ENCODE measurements around the gene HOXC6. TPM values are rescaled to one million over a fixed set of nuclear protein-coding genes. Genes with fewer than 3 reads are reported as not detected.

Gene HOXC6
- total and polyA plus RNA-seq, 9 of the 15 experiments (the other 6 are each of a cell fraction or from before 2014, with no cell fraction given), result 0.06 to 4.0 (median 1.4) TPM

- H3K9ac ChIP-seq (ENCODE audit: insufficient read depth in 1 of 2, low read depth in 2 of 2, low read length in 2 of 2), result no peak overlapping the region
- no peak overlapping the region for H3K27ac ChIP-seq (ENCODE audit: extremely low read depth, low read depth, low read length)
- H2AFZ ChIP-seq (ENCODE audit: low read depth, low read length), result no peak overlapping the region
- in situ Hi-C loops (cut with MboI) (no loop called here), intact Hi-C loops (cut with micrococcal nuclease) (no loop called here)
- CTCF ChIA-PET (ENCODE audit: low intra/inter-chr PET ratio), result no interaction called here
- ATAC-seq (no peak), DNase-seq (ENCODE audit: extremely low read depth in 1 of 4, low spot score in 3 of 4) (no peak), FAIRE-seq (no peak)
- POLR2A ChIA-PET, result interaction anchor here (0.6 kb wide), 3 partner anchors 20 to 351 kb away, joined by 3 to 4 read pairs (median 3); no protein-coding TSS in a partner anchor
- H3K4me1 ChIP-seq (replicated peaks in 1 of 2; ENCODE audit: control insufficient read depth in 2 of 2, insufficient read depth in 2 of 2, low read length in 2 of 2), result peaks cover 0 to 6% of the 10 kb centered on the region in 2 experiments; a peak in 2 of 5 replicates
- no peak overlapping the region for H3K4me2 ChIP-seq (ENCODE audit: insufficient read depth, low read length)
- H3K36me3 ChIP-seq (ENCODE audit: control insufficient read depth, insufficient read depth, low read length), result no peaks in the 10 kb centered on the region
- TF ChIP-seq DMBX1 (CRISPR knock-in tag; IDR thresholded peaks at IDR 0.05; ENCODE audit: borderline replicate concordance), result no peak
- TF ChIP-seq E4F1 (CRISPR knock-in tag; IDR thresholded peaks at IDR 0.05; ENCODE audit: borderline replicate concordance), result no peak
- no peak for TF ChIP-seq JUND (IDR thresholded peaks at IDR 0.05; ENCODE audit: borderline replicate concordance, low read depth, low read length)
- TF ChIP-seq JUND (tag; IDR thresholded peaks at IDR 0.05; ENCODE audit: borderline replicate concordance, low read depth, low read length), result no peak
- no peak for TF ChIP-seq EGR1 (conservative IDR thresholded peaks at IDR 0.05)
- TF ChIP-seq CHD7 (IDR thresholded peaks at IDR 0.05; ENCODE audit: low read depth, low read length), result no peak
- no peak for TF ChIP-seq TAF9B (IDR thresholded peaks at IDR 0.05; ENCODE audit: partially characterized antibody)
- TF ChIP-seq SMARCC2 (IDR thresholded peaks at IDR 0.05; ENCODE audit: low read depth), result no peak
- TF ChIP-seq RFX7 (CRISPR knock-in tag; IDR thresholded peaks at IDR 0.05), result no peak
- no peak for TF ChIP-seq STAT5A (IDR thresholded peaks at IDR 0.05; ENCODE audit: borderline replicate concordance, low read length)
- no peak overlapping the region for H3K4me3 ChIP-seq
- no peaks in the 10 kb centered on the region for H3K9me3 ChIP-seq (replicated peaks; ENCODE audit: control insufficient read depth, insufficient read depth, low read depth, low read length)
- peaks cover 36 to 44% of the 10 kb centered on the region in 2 experiments for H3K27me3 ChIP-seq (ENCODE audit: control insufficient read depth in 2 of 2, insufficient read depth in 2 of 2, low read length in 2 of 2)
- no TSS peak for BruUV-seq (replicated peaks)
- no peaks in the 10 kb centered on the region for H3K79me2 ChIP-seq (ENCODE audit: control insufficient read depth, insufficient read depth, low read length)
- WGBS (ENCODE audit: insufficient coverage, low coverage, missing lambda C conversion rate), result 4% methylated on average over 6 of the region's 7 CpGs
- H3K9me1 ChIP-seq (ENCODE audit: control insufficient read depth, insufficient read depth, low read length), result no peaks in the 10 kb centered on the region
- H4K20me1 ChIP-seq (replicated peaks; ENCODE audit: control insufficient read depth, insufficient read depth, low read length), result no peaks in the 10 kb centered on the region
Observed at GRCh38 chr12:54059668-54060067, 31.4 kb downstream of the HOXC6 start.
